Omental fat pad (tissue), 4 donors: ENCODE results near the gene C2orf49. TPM values are rescaled to one million over a fixed set of nuclear protein-coding genes. Genes with fewer than 3 reads are reported as not detected.

Experiments used
- ATAC-seq: fragments of 150-250 bp; one replicate; pipeline ENCODE4 v1.9.1; 2016; ENCODE audit warnings: mild to moderate bottlenecking, moderate library complexity; ENCODE audit not compliant: low FRiP score
- DNase-seq: peaks from one replicate; pipeline ENCODE4 v3.0.0-alpha.2; 2019; ENCODE audit warnings: low spot score
- CTCF ChIP-seq, 3 donors: fragments of 450-650 bp; IDR thresholded peaks; one replicate each; pipeline ENCODE4 v1.5.1; 2016 to 2017; ENCODE audit warnings: antibody characterized with exemption in 3 of 3, mild to moderate bottlenecking in 3 of 3, moderate library complexity in 2 of 3
- total RNA-seq, 4 donors: library from RNA; depleted of rRNA; stranded (reverse); fragments of >200 nt; gene quantifications; one replicate each; pipeline ENCODE4 v1.1.0, GENCODE V29; 2016

C2orf49 gene
- total RNA-seq, 4 donors from 2014 or later: 14.3 to 18.3 (median 15.9) TPM

- TF ChIP-seq CTCF (IDR thresholded peaks at IDR 0.05): no peak
- ATAC-seq (no peak), DNase-seq (no peak)
These were observed 1.9 kb upstream of the C2orf49 start for GRCh38 chr2:105335469-105335868.

GRCh38 chr2:105336786-105337121, 586 bp upstream of the C2orf49 start:
- TF ChIP-seq CTCF (IDR thresholded peaks at IDR 0.05): no peak
- DNase-seq: no peak
- ATAC-seq: no peak

- DNase-seq (no peak), ATAC-seq (no peak)
- TF ChIP-seq CTCF (IDR thresholded peaks at IDR 0.05): no peak
These were observed 663 bp downstream of the C2orf49 start for GRCh38 chr2:105338020-105338385.

GRCh38 chr2:105339414-105339813, 2.1 kb downstream of the C2orf49 start:
- no peak for TF ChIP-seq CTCF (IDR thresholded peaks at IDR 0.05)
- ATAC-seq: no peak
- DNase-seq: no peak

GRCh38 chr2:105344704-105345345, 7.5 kb downstream of the C2orf49 start:
- DNase-seq (no peak), ATAC-seq (no peak)
- TF ChIP-seq CTCF (IDR thresholded peaks at IDR 0.05): no peak

GRCh38 chr2:105357122-105357521, 19.8 kb downstream of the C2orf49 start:
- TF ChIP-seq CTCF (IDR thresholded peaks at IDR 0.05): no peak
- DNase-seq (no peak), ATAC-seq (no peak)

GRCh38 chr2:105358593-105358992, 21.3 kb downstream of the C2orf49 start:
- no peak for TF ChIP-seq CTCF (IDR thresholded peaks at IDR 0.05)
- DNase-seq: no peak
- no peak for ATAC-seq
